ENCODE measurements around the gene CMSS1.

Gene CMSS1

DNA sequence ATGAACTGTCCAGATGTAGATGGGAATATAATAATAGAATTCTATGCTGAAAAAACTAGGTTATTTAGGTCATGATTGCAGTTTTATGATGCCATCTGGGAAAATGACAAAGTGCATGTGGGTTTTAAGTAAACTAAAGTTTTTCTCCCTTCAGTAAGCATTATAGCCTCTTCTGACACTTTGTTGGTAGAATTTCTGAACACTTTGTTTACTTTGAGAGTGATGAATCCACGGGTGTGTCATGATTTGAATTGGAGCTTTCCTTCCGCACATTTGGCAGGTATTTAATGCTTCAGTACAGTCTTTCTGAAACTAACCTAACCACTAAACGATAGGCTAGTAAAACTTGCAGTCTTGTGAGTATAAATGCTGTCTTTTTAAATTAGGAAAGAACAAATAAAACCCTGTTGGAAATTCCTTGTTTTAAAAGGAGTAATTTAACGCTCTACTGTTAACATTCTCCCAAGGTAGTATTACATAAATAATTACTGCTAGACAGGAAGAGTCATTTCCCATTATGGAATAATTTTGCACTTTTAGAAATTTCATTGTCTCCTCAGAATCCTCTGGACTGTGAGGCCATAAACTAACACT, 289.7 kb downstream of the CMSS1 start:
- no peak for TF ChIP-seq TAF1 (IDR thresholded peaks at IDR 0.05; ENCODE audit: borderline replicate concordance, insufficient read depth, low read length)
- no peak for TF ChIP-seq SIN3A (IDR thresholded peaks at IDR 0.05; ENCODE audit: borderline replicate concordance, insufficient read depth, low read length)
- TF ChIP-seq, protein P1, sequence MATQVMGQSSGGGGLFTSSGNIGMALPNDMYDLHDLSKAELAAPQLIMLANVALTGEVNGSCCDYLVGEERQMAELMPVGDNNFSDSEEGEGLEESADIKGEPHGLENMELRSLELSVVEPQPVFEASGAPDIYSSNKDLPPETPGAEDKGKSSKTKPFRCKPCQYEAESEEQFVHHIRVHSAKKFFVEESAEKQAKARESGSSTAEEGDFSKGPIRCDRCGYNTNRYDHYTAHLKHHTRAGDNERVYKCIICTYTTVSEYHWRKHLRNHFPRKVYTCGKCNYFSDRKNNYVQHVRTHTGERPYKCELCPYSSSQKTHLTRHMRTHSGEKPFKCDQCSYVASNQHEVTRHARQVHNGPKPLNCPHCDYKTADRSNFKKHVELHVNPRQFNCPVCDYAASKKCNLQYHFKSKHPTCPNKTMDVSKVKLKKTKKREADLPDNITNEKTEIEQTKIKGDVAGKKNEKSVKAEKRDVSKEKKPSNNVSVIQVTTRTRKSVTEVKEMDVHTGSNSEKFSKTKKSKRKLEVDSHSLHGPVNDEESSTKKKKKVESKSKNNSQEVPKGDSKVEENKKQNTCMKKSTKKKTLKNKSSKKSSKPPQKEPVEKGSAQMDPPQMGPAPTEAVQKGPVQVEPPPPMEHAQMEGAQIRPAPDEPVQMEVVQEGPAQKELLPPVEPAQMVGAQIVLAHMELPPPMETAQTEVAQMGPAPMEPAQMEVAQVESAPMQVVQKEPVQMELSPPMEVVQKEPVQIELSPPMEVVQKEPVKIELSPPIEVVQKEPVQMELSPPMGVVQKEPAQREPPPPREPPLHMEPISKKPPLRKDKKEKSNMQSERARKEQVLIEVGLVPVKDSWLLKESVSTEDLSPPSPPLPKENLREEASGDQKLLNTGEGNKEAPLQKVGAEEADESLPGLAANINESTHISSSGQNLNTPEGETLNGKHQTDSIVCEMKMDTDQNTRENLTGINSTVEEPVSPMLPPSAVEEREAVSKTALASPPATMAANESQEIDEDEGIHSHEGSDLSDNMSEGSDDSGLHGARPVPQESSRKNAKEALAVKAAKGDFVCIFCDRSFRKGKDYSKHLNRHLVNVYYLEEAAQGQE (IDR thresholded peaks at IDR 0.05; ENCODE audit: insufficient read depth in 1 of 2, low read depth in 2 of 2, low read length in 2 of 2) = no peak
- no peak for TF ChIP-seq POLR2AphosphoS5 (IDR thresholded peaks at IDR 0.05; ENCODE audit: low read depth, low read length)
- TF ChIP-seq FOXP2 (optimal IDR thresholded peaks at IDR 0.05; ENCODE audit: borderline replicate concordance, extremely low read depth, extremely low read length, insufficient read depth) = no peak

DNA sequence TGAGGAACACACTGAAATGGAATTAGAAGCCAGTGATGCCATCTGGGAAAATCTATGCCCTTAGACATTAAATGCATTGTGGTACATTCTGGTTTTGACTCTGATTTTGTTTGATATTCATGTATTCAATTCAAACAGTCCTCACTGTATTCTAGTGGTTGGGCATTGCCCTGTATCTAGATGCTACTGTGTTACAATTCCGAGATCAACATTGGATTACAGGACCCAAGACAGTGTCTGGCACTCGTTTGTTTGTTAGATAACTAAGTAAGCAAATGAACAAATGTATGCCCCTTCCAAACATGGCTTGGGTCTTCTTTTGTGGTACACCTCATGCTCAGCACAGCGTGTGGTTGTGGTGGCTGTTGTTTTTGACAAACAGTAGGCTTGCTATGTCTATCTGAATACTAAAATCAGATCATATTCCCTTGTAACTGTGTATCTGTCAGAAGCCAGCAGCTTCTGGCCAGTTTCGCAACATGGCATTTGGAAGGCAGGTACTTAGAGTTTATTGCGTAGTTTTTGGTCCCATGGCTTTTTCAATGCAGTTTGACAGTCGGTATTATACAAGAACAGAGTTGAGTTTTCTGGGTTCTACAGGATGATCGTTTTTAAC, 290.9 kb downstream of the CMSS1 start:
- no peak for TF ChIP-seq POLR2AphosphoS5 (IDR thresholded peaks at IDR 0.05; ENCODE audit: low read depth, low read length)
- TF ChIP-seq SIN3A (IDR thresholded peaks at IDR 0.05; ENCODE audit: borderline replicate concordance, insufficient read depth, low read length) = no peak
- TF ChIP-seq TAF1 (IDR thresholded peaks at IDR 0.05; ENCODE audit: borderline replicate concordance, insufficient read depth, low read length) = no peak
- TF ChIP-seq, protein P1 (IDR thresholded peaks at IDR 0.05; ENCODE audit: insufficient read depth in 1 of 2, low read depth in 2 of 2, low read length in 2 of 2) = no peak
- TF ChIP-seq FOXP2 (optimal IDR thresholded peaks at IDR 0.05; ENCODE audit: borderline replicate concordance, extremely low read depth, extremely low read length, insufficient read depth) = no peak

DNA sequence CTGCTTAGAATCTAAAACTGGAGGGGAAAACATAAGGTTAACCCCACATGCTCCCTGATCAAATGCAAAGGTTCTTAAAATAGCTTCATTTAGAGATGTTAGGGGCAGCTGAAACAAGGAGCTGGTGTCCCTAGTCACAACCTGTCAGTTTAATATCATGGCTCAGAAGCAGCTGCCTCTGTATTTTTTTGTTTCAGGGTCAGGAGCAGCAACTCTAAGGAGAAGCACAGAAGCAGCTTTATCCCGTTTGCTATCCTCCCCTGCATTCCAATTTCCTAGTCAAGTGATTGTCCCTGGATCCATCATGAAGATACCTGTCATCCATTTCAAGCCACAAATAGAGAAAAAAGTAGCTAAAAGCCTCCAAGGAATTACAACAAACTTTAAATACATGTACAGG, 292.5 kb downstream of the CMSS1 start:
- TF ChIP-seq TAF1 (IDR thresholded peaks at IDR 0.05; ENCODE audit: borderline replicate concordance, insufficient read depth, low read length) (no peak), SIN3A (IDR thresholded peaks at IDR 0.05; ENCODE audit: borderline replicate concordance, insufficient read depth, low read length) (no peak), FOXP2 (optimal IDR thresholded peaks at IDR 0.05; ENCODE audit: borderline replicate concordance, extremely low read depth, extremely low read length, insufficient read depth) (no peak), POLR2AphosphoS5 (IDR thresholded peaks at IDR 0.05; ENCODE audit: low read depth, low read length) (no peak)
- TF ChIP-seq, protein P1 (IDR thresholded peaks at IDR 0.05; ENCODE audit: insufficient read depth in 1 of 2, low read depth in 2 of 2, low read length in 2 of 2) = no peak

DNA sequence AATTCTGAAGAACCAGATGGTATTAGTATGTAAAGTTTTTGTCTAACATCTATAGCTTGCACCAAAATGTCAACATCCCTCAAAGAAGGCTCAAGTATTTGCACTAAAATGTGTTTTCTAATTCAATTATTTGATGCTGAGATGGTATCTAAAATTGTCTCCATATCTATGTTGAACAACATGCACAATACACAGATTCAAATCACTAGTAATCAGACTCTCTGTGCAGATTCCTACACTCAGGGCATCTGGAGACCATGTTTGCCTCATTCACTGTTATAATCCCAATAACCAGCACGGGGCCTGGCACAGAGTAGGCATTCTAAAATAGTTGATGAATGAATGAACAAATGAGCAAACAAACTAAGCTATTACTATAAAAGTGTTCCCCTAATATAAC, 294.1 kb downstream of the CMSS1 start:
- TF ChIP-seq POLR2AphosphoS5 (IDR thresholded peaks at IDR 0.05; ENCODE audit: low read depth, low read length) = no peak
- TF ChIP-seq SIN3A (IDR thresholded peaks at IDR 0.05; ENCODE audit: borderline replicate concordance, insufficient read depth, low read length) = no peak
- no peak for TF ChIP-seq TAF1 (IDR thresholded peaks at IDR 0.05; ENCODE audit: borderline replicate concordance, insufficient read depth, low read length)
- TF ChIP-seq FOXP2 (optimal IDR thresholded peaks at IDR 0.05; ENCODE audit: borderline replicate concordance, extremely low read depth, extremely low read length, insufficient read depth) = no peak

DNA sequence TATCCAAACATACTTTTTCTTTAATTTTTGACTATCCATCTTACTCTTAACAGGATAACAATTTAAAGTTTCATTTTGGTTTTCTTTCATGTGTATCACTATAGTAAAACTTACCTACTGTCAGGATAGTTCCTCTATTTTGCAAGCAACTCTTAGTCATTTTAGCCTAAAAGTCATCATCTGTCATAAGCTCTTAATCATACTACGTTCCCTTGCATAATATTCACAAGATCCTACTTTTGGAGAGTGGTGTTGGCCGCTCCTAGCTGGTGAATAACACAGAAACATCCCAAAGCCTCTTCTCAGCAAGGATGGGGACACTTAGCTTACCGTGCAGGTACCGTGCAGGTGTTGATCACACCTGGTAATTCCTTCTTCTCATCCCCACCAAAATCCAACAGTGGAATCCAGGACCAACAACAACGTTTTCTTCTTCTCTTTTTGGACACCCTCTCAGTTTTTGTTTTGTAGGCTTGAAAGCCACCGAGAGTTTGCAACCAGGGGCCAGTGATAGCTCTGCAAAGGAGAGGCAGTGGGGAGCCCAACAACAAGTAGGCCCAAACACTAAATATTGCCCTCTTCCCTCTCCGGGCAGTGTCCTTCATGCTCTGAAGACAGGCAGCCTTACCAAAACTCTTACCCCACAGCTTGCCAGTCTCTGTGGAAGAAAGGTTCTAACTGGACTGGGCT, 296.2 kb downstream of the CMSS1 start:
- no peak for TF ChIP-seq TAF1 (IDR thresholded peaks at IDR 0.05; ENCODE audit: borderline replicate concordance, insufficient read depth, low read length)
- no peak for TF ChIP-seq POLR2AphosphoS5 (IDR thresholded peaks at IDR 0.05; ENCODE audit: low read depth, low read length)
- TF ChIP-seq, protein P1 (IDR thresholded peaks at IDR 0.05; ENCODE audit: insufficient read depth in 1 of 2, low read depth in 2 of 2, low read length in 2 of 2) = no peak
- TF ChIP-seq FOXP2 (optimal IDR thresholded peaks at IDR 0.05; ENCODE audit: borderline replicate concordance, extremely low read depth, extremely low read length, insufficient read depth) = no peak
- no peak for TF ChIP-seq SIN3A (IDR thresholded peaks at IDR 0.05; ENCODE audit: borderline replicate concordance, insufficient read depth, low read length)
